Caco-2 (cell line): ENCODE results near the gene GASK1A. TPM values are rescaled to one million over a fixed set of nuclear protein-coding genes. Genes with fewer than 3 reads are reported as not detected.

Experiments
- BruUV-seq: library from RNA; stranded (reverse); fragments of 400-500 nt; replicated peaks from 2 replicates; lab custom pipeline; 2021; lab: Mats Ljungman, UMichigan
- CTCF ChIA-PET: fragments of 300-600 bp; sonication (Branson Sonifier 250); formaldehyde crosslinking; loops from one replicate; lab custom pipeline; 2022; ENCODE audit warnings: antibody characterized with exemption; lab: Charles Lee
- POLR2A ChIA-PET: fragments of 300-600 bp; sonication (Branson Sonifier 250); formaldehyde crosslinking; loops from one replicate; lab custom pipeline; 2022; ENCODE audit warnings: antibody characterized with exemption; lab: Charles Lee
- DNase-seq, 2 experiments: peaks; one replicate each; pipeline versions ENCODE4 v3.0.0 to v3.0.0-alpha.2; 2020 to 2022
- H3K27me3 ChIP-seq: replicated peaks from 2 replicates; pipeline ENCODE4 v1.6.0; 2011; ENCODE audit warnings: low read length; ENCODE audit not compliant: control insufficient read depth, insufficient read depth
- H3K36me3 ChIP-seq: 2 replicates; pipeline ENCODE4 v1.5.1; 2011; ENCODE audit warnings: low read length; ENCODE audit not compliant: control insufficient read depth, insufficient read depth
- H3K4me1 ChIP-seq: fragments of 250-450 bp; sonication (Bioruptor Pico); 2 replicates; pipeline ENCODE4 v1.5.1; 2020; ENCODE audit warnings: mild to moderate bottlenecking
- H3K4me3 ChIP-seq: 2 replicates; pipeline ENCODE4 v1.5.1; 2011; ENCODE audit warnings: low read depth, mild to moderate bottlenecking, control low read depth, low read length
- H3K9me3 ChIP-seq: fragments of 250-450 bp; sonication (Bioruptor Pico); 2 replicates; pipeline ENCODE4 v1.5.1; 2020; ENCODE audit warnings: mild to moderate bottlenecking, moderate library complexity
- H3K27ac Mint-ChIP-seq: one replicate; pipeline ENCODE4 v1.8.0; 2022; ENCODE audit warnings: mixed read lengths; ENCODE audit not compliant: unreplicated experiment
- H3K27me3 Mint-ChIP-seq: one replicate; pipeline ENCODE4 v1.8.0; 2022; ENCODE audit warnings: mixed read lengths; ENCODE audit not compliant: insufficient read depth, unreplicated experiment
- H3K36me3 Mint-ChIP-seq: one replicate; pipeline ENCODE4 v1.8.0; 2022; ENCODE audit warnings: mild to moderate bottlenecking, mixed read lengths; ENCODE audit not compliant: insufficient read depth, unreplicated experiment
- H3K4me1 Mint-ChIP-seq: one replicate; pipeline ENCODE4 v1.8.0; 2022; ENCODE audit warnings: low read depth, mixed read lengths; ENCODE audit not compliant: unreplicated experiment
- H3K4me3 Mint-ChIP-seq: one replicate; pipeline ENCODE4 v1.8.0; 2022; ENCODE audit warnings: mild to moderate bottlenecking, moderate library complexity, mixed read lengths; ENCODE audit not compliant: unreplicated experiment
- H3K9me3 Mint-ChIP-seq: one replicate; pipeline ENCODE4 v1.8.0; 2022; ENCODE audit warnings: mixed read lengths; ENCODE audit not compliant: unreplicated experiment
- CTCF ChIP-seq, 2 experiments: fragments of 200-600 bp in 1 of 2; IDR thresholded peaks; 1 replicate in 1 of 2; 2 replicates in 1 of 2; pipeline versions ENCODE4 v1.5.1 to v1.8.0; 2011 to 2022; ENCODE audit warnings: antibody characterized with exemption in 1 of 2, control low read depth in 1 of 2, inconsistent platforms in 1 of 2, low read depth in 1 of 2, low read length in 1 of 2, mild to moderate bottlenecking in 1 of 2, moderate library complexity in 1 of 2; ENCODE audit not compliant: insufficient read depth in 1 of 2, severe bottlenecking in 1 of 2, unreplicated experiment in 1 of 2
- intact Hi-C: fragments of 100-400 bp; cut with micrococcal nuclease; formaldehyde crosslinking; loops from one replicate; pipeline ENCODE4 v1.10.0; 2022; ENCODE audit not compliant: unreplicated experiment
- total RNA-seq: library from RNA; stranded (reverse); gene quantifications from 2 replicates; pipeline ENCODE4 v1.2.3, GENCODE V29; 2022

The GASK1A gene
- total RNA-seq, 1 experiment from 2014 or later = 0.16 TPM

- intact Hi-C loops = no loop called here
- ChIA-PET CTCF (no interaction called here), POLR2A (no interaction called here)
- H3K9me3 ChIP-seq = no peaks in the 10 kb centered on the region
- no TSS peak for BruUV-seq
- no peak overlapping the region for H3K4me3 ChIP-seq
- H3K4me1 ChIP-seq = no peaks in the 10 kb centered on the region
- Mint-ChIP-seq H3K4me1 (no peaks in the 10 kb centered on the region), H3K4me3 (no peak overlapping the region), H3K36me3 (peaks cover 5% of the 10 kb centered on the region), H3K27me3 (peaks cover 4% of the 10 kb centered on the region), H3K27ac (no peak overlapping the region), H3K9me3 (no peaks in the 10 kb centered on the region)
- DNase-seq = no peak
- H3K36me3 ChIP-seq = no peaks in the 10 kb centered on the region
- TF ChIP-seq CTCF (IDR thresholded peaks at IDR 0.05; ENCODE audit: insufficient read depth in 1 of 2, low read depth in 1 of 2, low read length in 1 of 2, severe bottlenecking in 1 of 2, unreplicated experiment in 1 of 2) = no peak
- no peaks in the 10 kb centered on the region for H3K27me3 ChIP-seq
These were observed 97.0 kb downstream of the GASK1A start for GRCh38 chr3:43075904-43076661.

- Mint-ChIP-seq H3K4me3 (no peak overlapping the region), H3K27me3 (peaks cover 4% of the 10 kb centered on the region), H3K9me3 (no peaks in the 10 kb centered on the region), H3K36me3 (peaks cover 5% of the 10 kb centered on the region), H3K27ac (no peak overlapping the region), H3K4me1 (no peaks in the 10 kb centered on the region)
- BruUV-seq = no TSS peak
- CTCF ChIA-PET = no interaction called here
- no peak for TF ChIP-seq CTCF (IDR thresholded peaks at IDR 0.05; ENCODE audit: insufficient read depth in 1 of 2, low read depth in 1 of 2, low read length in 1 of 2, severe bottlenecking in 1 of 2, unreplicated experiment in 1 of 2)
- Histone ChIP-seq H3K27me3 (no peaks in the 10 kb centered on the region), H3K4me1 (no peaks in the 10 kb centered on the region), H3K36me3 (no peaks in the 10 kb centered on the region), H3K4me3 (no peak overlapping the region), H3K9me3 (no peaks in the 10 kb centered on the region)
- intact Hi-C loops = no loop called here
- DNase-seq = no peak
- POLR2A ChIA-PET = no interaction called here
These were observed 97.7 kb downstream of the GASK1A start for GRCh38 chr3:43076857-43077256.

- H3K36me3 ChIP-seq = no peaks in the 10 kb centered on the region
- no peaks in the 10 kb centered on the region for H3K9me3 ChIP-seq
- BruUV-seq = no TSS peak
- TF ChIP-seq CTCF (IDR thresholded peaks at IDR 0.05; ENCODE audit: insufficient read depth in 1 of 2, low read depth in 1 of 2, low read length in 1 of 2, severe bottlenecking in 1 of 2, unreplicated experiment in 1 of 2) = no peak
- Mint-ChIP-seq H3K27ac (no peak overlapping the region), H3K36me3 (peaks cover 5% of the 10 kb centered on the region), H3K27me3 (peaks cover 4% of the 10 kb centered on the region), H3K4me1 (no peaks in the 10 kb centered on the region), H3K9me3 (no peaks in the 10 kb centered on the region), H3K4me3 (no peak overlapping the region)
- CTCF ChIA-PET = no interaction called here
- no peak for DNase-seq
- no peak overlapping the region for H3K4me3 ChIP-seq
- intact Hi-C loops = no loop called here
- H3K4me1 ChIP-seq = no peaks in the 10 kb centered on the region
- POLR2A ChIA-PET = no interaction called here
- H3K27me3 ChIP-seq = no peaks in the 10 kb centered on the region
These were observed 98.2 kb downstream of the GASK1A start for GRCh38 chr3:43077261-43077660.
